Fibroblast of peridontal ligament (primary cell): ENCODE results near the gene PTPRN2.

Experiments used
- DNase-seq: peaks from one replicate; pipeline ENCODE4 v3.0.0-alpha.2; 2010; ENCODE audit errors: extremely low read depth

The PTPRN2 gene

GRCh38 chr7:157612009-157612663 lies 975.5 kb downstream of the PTPRN2 start:
- DNase-seq: no peak

GRCh38 chr7:157611341-157611740 lies 976.3 kb downstream of the PTPRN2 start:
- no peak for DNase-seq

- DNase-seq: no peak
These were observed 976.8 kb downstream of the PTPRN2 start for GRCh38 chr7:157610671-157611295.

- DNase-seq: no peak
These were observed 977.5 kb downstream of the PTPRN2 start for GRCh38 chr7:157609932-157610640.

- no peak for DNase-seq
These were observed 978.1 kb downstream of the PTPRN2 start for GRCh38 chr7:157609516-157609915.

- no peak for DNase-seq
These were observed 980.4 kb downstream of the PTPRN2 start for GRCh38 chr7:157607218-157607617.

GRCh38 chr7:157606140-157606539 lies 981.5 kb downstream of the PTPRN2 start:
- no peak for DNase-seq

GRCh38 chr7:157605638-157606037 lies 982.0 kb downstream of the PTPRN2 start:
- DNase-seq: no peak

GRCh38 chr7:157604661-157605381 lies 982.8 kb downstream of the PTPRN2 start:
- no peak for DNase-seq

- DNase-seq: no peak
These were observed 983.9 kb downstream of the PTPRN2 start for GRCh38 chr7:157603716-157604115.

GRCh38 chr7:157603005-157603404 lies 984.6 kb downstream of the PTPRN2 start:
- no peak for DNase-seq

- DNase-seq: no peak
These were observed 985.0 kb downstream of the PTPRN2 start for GRCh38 chr7:157602581-157602980.

- DNase-seq: no peak
These were observed 985.5 kb downstream of the PTPRN2 start for GRCh38 chr7:157602156-157602555.

- DNase-seq: no peak
These were observed 986.1 kb downstream of the PTPRN2 start for GRCh38 chr7:157601530-157601929.

GRCh38 chr7:157599491-157599890 lies 988.1 kb downstream of the PTPRN2 start:
- no peak for DNase-seq

GRCh38 chr7:157597562-157597961 lies 990.1 kb downstream of the PTPRN2 start:
- no peak for DNase-seq

GRCh38 chr7:157596881-157597280 lies 990.7 kb downstream of the PTPRN2 start:
- no peak for DNase-seq

GRCh38 chr7:157596471-157596870 lies 991.2 kb downstream of the PTPRN2 start:
- no peak for DNase-seq

- no peak for DNase-seq
These were observed 991.6 kb downstream of the PTPRN2 start for GRCh38 chr7:157596026-157596425.

- no peak for DNase-seq
These were observed 992.4 kb downstream of the PTPRN2 start for GRCh38 chr7:157595086-157595855.

GRCh38 chr7:157594306-157594705 lies 993.3 kb downstream of the PTPRN2 start:
- no peak for DNase-seq

GRCh38 chr7:157593541-157593940 lies 994.1 kb downstream of the PTPRN2 start:
- no peak for DNase-seq
